Endothelial cell of umbilical vein (primary cell): Measurements from ENCODE around the gene PRUNE1. TPM values are rescaled to one million over a fixed set of nuclear protein-coding genes. Genes with fewer than 3 reads are reported as not detected.

Source experiments
- BruUV-seq: library from RNA; stranded (reverse); fragments of 400-500 nt; replicated peaks from 2 replicates; lab custom pipeline; 2021; lab: Mats Ljungman, UMichigan
- CTCF ChIA-PET: fragments of 300-600, 350-600 bp; sonication (Branson Sonifier 250); formaldehyde crosslinking; loops from one replicate; lab custom pipeline; 2021; ENCODE audit warnings: antibody characterized with exemption, inconsistent platforms; lab: Charles Lee
- POLR2A ChIA-PET: fragments of 300-600, 350-600 bp; sonication (Branson Sonifier 250); formaldehyde crosslinking; loops from one replicate; lab custom pipeline; 2021; ENCODE audit warnings: antibody characterized with exemption, inconsistent platforms; lab: Charles Lee
- DNase-seq: peaks from one replicate; pipeline ENCODE4 v3.0.0-alpha.2; 2011; ENCODE audit warnings: low read depth, low spot score
- FAIRE-seq: peaks from 2 replicates; lab custom pipeline; 2011; peaks lifted over from hg19 to GRCh38; lab: Jason Lieb, UNC
- H2AFZ ChIP-seq: 2 replicates; pipeline ENCODE4 v1.6.0; 2012; ENCODE audit warnings: low read depth, low read length, control low read depth, inconsistent platforms
- H3K27ac ChIP-seq: 2 replicates; pipeline ENCODE4 v1.5.1; 2011; ENCODE audit warnings: low read depth, mild to moderate bottlenecking, control low read depth, low read length, moderate library complexity; ENCODE audit not compliant: insufficient read depth
- H3K27me3 ChIP-seq, 2 experiments: 2 replicates each; pipeline versions ENCODE4 v1.6.0 to v1.6.1; 2011; ENCODE audit warnings: low read length in 2 of 2, mixed read lengths in 1 of 2; ENCODE audit not compliant: control insufficient read depth in 2 of 2, insufficient read depth in 2 of 2
- H3K36me3 ChIP-seq, 2 experiments: 2 replicates in 1 of 2; 3 replicates in 1 of 2; pipeline ENCODE4 v1.5.1; 2011; ENCODE audit warnings: low read length in 2 of 2, mild to moderate bottlenecking in 1 of 2, moderate library complexity in 1 of 2; ENCODE audit not compliant: control insufficient read depth in 2 of 2, insufficient read depth in 2 of 2; ENCODE audit errors: extremely low read depth in 1 of 2
- H3K4me1 ChIP-seq: 3 replicates; pipeline ENCODE4 v1.5.1; 2011; ENCODE audit warnings: mild to moderate bottlenecking, low read length; ENCODE audit not compliant: control insufficient read depth, insufficient read depth; ENCODE audit errors: extremely low read depth
- H3K4me2 ChIP-seq: 2 replicates; pipeline ENCODE4 v1.6.1; 2011; ENCODE audit warnings: low read length, control low read depth, mixed read lengths; ENCODE audit not compliant: insufficient read depth
- H3K4me3 ChIP-seq, 3 experiments: fragments of 200-600 bp in 1 of 3; sonication (generic), shearing (Covaris generic) in 1 of 3; replicated peaks in 1 of 3; 2 replicates each; pipeline ENCODE4 v1.5.1; 2011 to 2016; ENCODE audit warnings: control low read depth in 3 of 3, low read length in 3 of 3, mild to moderate bottlenecking in 2 of 3, inconsistent platforms in 1 of 3, low read depth in 1 of 3, moderate library complexity in 1 of 3; ENCODE audit not compliant: insufficient read depth in 1 of 3
- H3K79me2 ChIP-seq: 2 replicates; pipeline ENCODE4 v1.6.0; 2012; ENCODE audit warnings: low read length, inconsistent platforms; ENCODE audit not compliant: control insufficient read depth, insufficient read depth
- H3K9ac ChIP-seq: replicated peaks from 2 replicates; pipeline ENCODE3; 2011; ENCODE audit warnings: low read length, control low read depth; ENCODE audit not compliant: insufficient read depth; ENCODE audit errors: extremely low read depth
- H3K9me1 ChIP-seq: replicated peaks from 3 replicates; pipeline ENCODE4 v1.6.0; 2011; ENCODE audit warnings: mild to moderate bottlenecking, low read length; ENCODE audit not compliant: control insufficient read depth, insufficient read depth; ENCODE audit errors: extremely low read depth
- H3K9me3 ChIP-seq: replicated peaks from 2 replicates; pipeline ENCODE4 v1.5.1; 2012; ENCODE audit warnings: low read length, inconsistent platforms; ENCODE audit not compliant: control insufficient read depth, insufficient read depth
- H4K20me1 ChIP-seq: replicated peaks from 2 replicates; pipeline ENCODE3; 2011; ENCODE audit warnings: mild to moderate bottlenecking, low read length; ENCODE audit not compliant: control insufficient read depth, insufficient read depth; ENCODE audit errors: extremely low read depth
- CTCF ChIP-seq, 2 donors: IDR thresholded peaks; 1 replicate in 1 of 2; 2 replicates in 1 of 2; pipeline ENCODE4 v1.5.1; 2011; ENCODE audit warnings: low read length in 2 of 2, mild to moderate bottlenecking in 2 of 2, moderate library complexity in 2 of 2, control low read depth in 1 of 2, inconsistent platforms in 1 of 2, low read depth in 1 of 2; ENCODE audit not compliant: insufficient read depth in 1 of 2; ENCODE audit errors: extremely low read depth in 1 of 2
- EZH2 ChIP-seq: IDR thresholded peaks from 2 replicates; pipeline ENCODE4 v1.6.1; 2012; ENCODE audit warnings: borderline replicate concordance, low read depth, mild to moderate bottlenecking, moderate library complexity, low read length, inconsistent platforms; ENCODE audit not compliant: severe bottlenecking
- FOS ChIP-seq: IDR thresholded peaks from 2 replicates; pipeline ENCODE4 v1.6.1; 2011; ENCODE audit warnings: mild to moderate bottlenecking, low read length, moderate library complexity, borderline replicate concordance; ENCODE audit not compliant: insufficient read depth
- GATA2 ChIP-seq: IDR thresholded peaks from 2 replicates; pipeline ENCODE4 v1.7.0; 2011; ENCODE audit warnings: low read depth, mild to moderate bottlenecking, moderate library complexity, mixed read lengths, low read length; ENCODE audit not compliant: insufficient read length, insufficient read depth
- JUN ChIP-seq: IDR thresholded peaks from 2 replicates; pipeline ENCODE4 v1.6.1; 2011; ENCODE audit warnings: borderline replicate concordance, low read depth; ENCODE audit not compliant: insufficient read length, insufficient read depth
- MYC ChIP-seq: IDR thresholded peaks from one replicate; pipeline ENCODE4 v1.6.1; 2011; ENCODE audit warnings: mild to moderate bottlenecking, low read depth, low read length
- POLR2A ChIP-seq: IDR thresholded peaks from 2 replicates; pipeline ENCODE4 v1.6.1; 2012; ENCODE audit warnings: low read depth, mild to moderate bottlenecking, control low read depth, low read length
- POLR2AphosphoS5 ChIP-seq: IDR thresholded peaks from 2 replicates; pipeline ENCODE4 v1.6.1; 2012; ENCODE audit warnings: low read depth, mild to moderate bottlenecking, control low read depth, low read length, moderate library complexity; ENCODE audit not compliant: insufficient read depth
- dilution Hi-C: fragments of 300-500 bp; cut with MboI; formaldehyde crosslinking; loops from one replicate; pipeline ENCODE4 v1.15.0; 2019; ENCODE audit warnings: low sequenced_read_pairs; ENCODE audit not compliant: extremely low pct_ligation_motif_present
- intact Hi-C: fragments of 100-400 bp; cut with micrococcal nuclease; formaldehyde crosslinking; loops from one replicate; pipeline ENCODE4 v1.10.0; 2022
- polyA plus RNA-seq, 4 experiments: library from polyadenylated mRNA; depleted of rRNA in 3 of 4; stranded (reverse) in 3 of 4; unstranded in 1 of 4; fragments of >200 nt; gene quantifications; 2 replicates each; pipeline versions ENCODE4 v1.2.1 to v1.2.3, GENCODE V29; 2011 to 2012; ENCODE audit warnings: missing spikeins in 1 of 4
- total RNA-seq: library from RNA; stranded (reverse); gene quantifications from 2 replicates; pipeline ENCODE4 v1.2.3, GENCODE V29; 2021

The PRUNE1 gene
- total and polyA plus RNA-seq, 2 donors (not counting 3 experiments of a cell fraction or from before 2014, with no cell fraction given): 8.6 to 17.5 TPM

DNA sequence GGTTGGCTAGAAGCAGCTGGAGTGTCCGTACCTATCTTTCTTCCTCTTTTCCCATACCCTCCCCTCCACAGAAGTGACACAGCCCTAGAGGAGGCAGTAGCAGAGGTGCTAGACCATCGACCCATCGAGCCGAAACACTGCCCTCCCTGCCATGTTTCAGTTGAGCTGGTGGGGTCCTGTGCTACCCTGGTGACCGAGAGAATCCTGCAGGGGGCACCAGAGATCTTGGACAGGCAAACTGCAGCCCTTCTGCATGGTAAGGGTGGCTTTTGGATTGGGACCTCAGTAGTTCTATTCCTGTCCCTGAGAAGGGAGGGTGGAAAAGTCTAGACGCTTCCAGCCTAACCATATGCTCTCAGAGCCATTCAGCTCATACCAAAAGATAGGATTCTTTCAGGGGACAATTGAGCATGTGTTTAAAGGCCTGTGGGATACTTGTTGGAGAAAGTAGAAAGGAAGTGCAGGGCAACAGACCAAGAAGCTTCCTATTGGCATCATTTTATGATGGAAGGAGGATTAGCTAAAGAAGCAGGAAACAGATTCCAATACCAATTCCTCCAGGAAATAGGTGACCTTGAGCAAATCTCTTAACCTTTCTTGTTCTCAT, 16.4 kb downstream of the PRUNE1 start:
- no TSS peak for BruUV-seq
- no peaks in the 10 kb centered on the region for H3K4me1 ChIP-seq
- TF ChIP-seq EZH2 (no peak), CTCF (IDR thresholded peaks at IDR 0.05; ENCODE audit: extremely low read depth in 1 of 2, insufficient read depth in 1 of 2, low read depth in 1 of 2, low read length in 2 of 2) (peak; percentile 76 to 88)
- H3K9me1 ChIP-seq: no peaks in the 10 kb centered on the region
- ChIA-PET CTCF (interaction anchor here (0.5 to 4.8 kb wide), 39 partner anchors 9 to 616 kb away, joined by 3 to 60 read pairs (median 5); partner anchors contain the start of genes BNIPL, C1orf56, CDC42SE1 and GABPB2), POLR2A (no interaction called here)
- no peaks in the 10 kb centered on the region for H3K79me2 ChIP-seq
- no peak overlapping the region for H3K27ac ChIP-seq
- DNase-seq (peak; percentile 74), FAIRE-seq (peak; percentile 83)
- no peak overlapping the region for H3K4me3 ChIP-seq
- no peaks in the 10 kb centered on the region for H3K9me3 ChIP-seq
- no peaks in the 10 kb centered on the region for H3K27me3 ChIP-seq
- peak overlapping the region; percentile 36 for H2AFZ ChIP-seq
- no peak overlapping the region for H3K4me2 ChIP-seq
- intact Hi-C loops: loop anchor here (1.0 kb wide), 3 partner anchors 24 to 131 kb away; partner anchors contain the start of gene GABPB2
- dilution Hi-C loops: no loop called here
- no peaks in the 10 kb centered on the region for H4K20me1 ChIP-seq
- H3K36me3 ChIP-seq: peaks cover 0 to 10% of the 10 kb centered on the region in 2 experiments
- no peak overlapping the region for H3K9ac ChIP-seq

DNA sequence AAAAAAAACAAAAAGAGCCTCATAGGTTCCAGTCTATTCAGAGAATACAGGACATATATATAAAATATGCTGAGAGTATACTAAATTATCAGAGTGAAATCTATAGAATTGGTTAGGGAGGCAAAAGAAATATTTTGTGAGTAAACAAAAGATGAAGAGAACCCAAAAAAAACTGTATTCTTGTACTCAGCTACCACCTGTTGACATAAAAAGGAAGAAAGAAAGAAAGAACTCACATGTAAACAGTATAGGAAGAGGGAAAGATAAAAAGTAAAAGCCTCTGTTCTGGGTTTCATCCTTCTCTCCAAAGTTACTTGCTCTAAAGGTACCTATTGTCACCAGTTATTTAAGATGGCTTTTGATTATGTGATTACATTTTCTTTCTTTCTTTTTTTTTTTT, 18.2 kb downstream of the PRUNE1 start:
- FAIRE-seq (no peak), DNase-seq (no peak)
- POLR2A ChIA-PET: no interaction called here
- H3K4me2 ChIP-seq: no peak overlapping the region
- no peak overlapping the region for H3K9ac ChIP-seq
- no peaks in the 10 kb centered on the region for H3K4me1 ChIP-seq
- H3K9me3 ChIP-seq: no peaks in the 10 kb centered on the region
- H3K27ac ChIP-seq: no peak overlapping the region
- no peak overlapping the region for H3K4me3 ChIP-seq
- CTCF ChIA-PET: interaction anchor here (0.9 to 4.8 kb wide), 6 partner anchors 20 to 74 kb away, joined by 3 to 60 read pairs (median 16); partner anchors contain the start of genes C1orf56, CDC42SE1 and MINDY1
- H3K79me2 ChIP-seq: no peaks in the 10 kb centered on the region
- H2AFZ ChIP-seq: no peak overlapping the region
- H3K36me3 ChIP-seq: peaks cover 0 to 14% of the 10 kb centered on the region in 2 experiments
- TF ChIP-seq CTCF (IDR thresholded peaks at IDR 0.05; ENCODE audit: extremely low read depth in 1 of 2, insufficient read depth in 1 of 2, low read depth in 1 of 2, low read length in 2 of 2) (no peak), EZH2 (no peak), MYC (no peak), POLR2A (no peak), FOS (no peak), GATA2 (no peak), POLR2AphosphoS5 (no peak), JUN (no peak)
- no TSS peak for BruUV-seq
- no peaks in the 10 kb centered on the region for H3K9me1 ChIP-seq
- no peaks in the 10 kb centered on the region for H4K20me1 ChIP-seq
- dilution Hi-C loops (no loop called here), intact Hi-C loops (no loop called here)
- H3K27me3 ChIP-seq: no peaks in the 10 kb centered on the region
